GM19455 (cell line): ENCODE results near the gene THOC5.
"Not testable (repeated sequence)": the region's sequence is repeated elsewhere in the genome, so short reads cannot be mapped to it uniquely, and the experiment has no call there.

Experiments
- ATAC-seq: cut with Tn5 transposase; IDR thresholded peaks from one replicate; pipeline ENCODE4 v1.9.1; 2021; ENCODE audit not compliant: unreplicated experiment

THOC5 gene

DNA sequence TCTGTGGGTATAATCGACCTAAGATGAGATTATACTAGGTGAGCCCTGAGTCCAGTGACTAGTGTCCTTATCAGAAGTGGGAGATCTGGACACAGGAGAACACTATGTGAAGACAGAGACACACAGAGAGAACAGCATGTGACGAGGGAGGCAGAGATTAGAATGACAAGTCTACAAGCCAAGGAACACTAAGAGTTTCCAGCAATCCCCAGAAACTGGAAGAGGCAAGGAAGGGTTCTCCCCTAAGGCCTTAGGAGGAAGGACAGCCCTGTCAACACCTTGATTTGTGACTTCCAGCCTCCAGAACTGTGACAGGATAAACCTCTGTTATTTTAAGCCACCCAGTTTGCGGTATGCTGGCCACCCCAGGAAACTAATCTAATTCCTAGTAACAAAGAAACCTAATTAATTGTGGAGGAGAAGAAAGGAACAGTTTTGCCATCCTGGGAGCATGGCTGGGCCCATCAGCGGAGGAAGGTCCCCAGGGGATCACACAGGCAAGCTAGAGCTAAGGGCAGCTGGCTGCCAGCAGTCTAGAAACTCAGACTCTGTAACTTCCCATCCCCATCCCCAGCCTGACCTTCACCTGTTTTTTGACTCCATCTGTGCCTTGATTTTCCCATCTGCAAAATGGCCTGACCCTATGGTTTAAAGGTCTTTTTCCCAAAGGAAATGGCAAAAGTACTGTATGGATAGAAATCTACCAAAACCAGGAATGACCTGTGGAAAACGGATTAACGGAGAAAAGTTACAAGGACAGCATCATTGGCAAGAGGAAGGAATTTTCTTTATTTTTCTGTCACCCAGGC, 10.3 kb upstream of the THOC5 start:
- no peak for ATAC-seq

GRCh38 chr22:29559853-29560252, 6.3 kb upstream of the THOC5 start:
- ATAC-seq: no peak

GRCh38 chr22:29559030-29559429, 5.5 kb upstream of the THOC5 start:
- ATAC-seq: no peak

DNA sequence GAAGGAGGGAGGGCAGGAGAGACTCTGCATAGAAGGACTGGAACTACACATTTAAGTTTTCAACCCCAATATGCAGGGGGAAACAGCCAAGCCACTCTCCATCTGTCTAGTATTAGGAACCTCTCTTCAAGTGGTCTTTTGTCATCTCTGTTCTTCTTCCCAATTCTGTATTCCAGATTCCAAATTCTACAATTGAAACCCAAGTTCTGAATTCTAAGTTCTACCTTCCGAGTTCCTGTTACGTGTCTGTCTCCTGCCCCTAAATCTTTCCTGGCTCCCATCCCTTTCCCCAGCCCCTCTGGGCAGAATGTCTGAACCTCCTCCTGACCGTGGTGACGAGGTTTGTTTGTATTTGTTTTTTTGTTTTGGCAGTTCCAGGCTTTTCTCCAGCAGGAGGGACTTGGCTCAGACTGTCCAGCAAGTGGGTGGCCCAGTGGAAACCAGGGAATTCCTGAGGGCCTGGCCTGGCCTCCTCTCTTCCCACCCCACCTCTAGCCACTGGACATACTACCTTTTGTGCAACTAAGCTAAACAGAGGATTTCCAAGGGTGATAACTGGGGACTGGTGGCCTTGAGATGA, 1.6 kb upstream of the THOC5 start:
- no peak for ATAC-seq

GRCh38 chr22:29552357-29552756, 1.2 kb downstream of the THOC5 start:
- not testable (repeated sequence) for ATAC-seq

GRCh38 chr22:29550005-29550404, 3.6 kb downstream of the THOC5 start:
- ATAC-seq: no peak

GRCh38 chr22:29545045-29545444, 8.5 kb downstream of the THOC5 start:
- ATAC-seq: not testable (repeated sequence)

GRCh38 chr22:29541845-29542244, 11.7 kb downstream of the THOC5 start:
- no peak for ATAC-seq

GRCh38 chr22:29539105-29539504, 14.5 kb downstream of the THOC5 start:
- ATAC-seq: no peak

- no peak for ATAC-seq
These were observed 17.1 kb downstream of the THOC5 start for GRCh38 chr22:29536411-29536810.

DNA sequence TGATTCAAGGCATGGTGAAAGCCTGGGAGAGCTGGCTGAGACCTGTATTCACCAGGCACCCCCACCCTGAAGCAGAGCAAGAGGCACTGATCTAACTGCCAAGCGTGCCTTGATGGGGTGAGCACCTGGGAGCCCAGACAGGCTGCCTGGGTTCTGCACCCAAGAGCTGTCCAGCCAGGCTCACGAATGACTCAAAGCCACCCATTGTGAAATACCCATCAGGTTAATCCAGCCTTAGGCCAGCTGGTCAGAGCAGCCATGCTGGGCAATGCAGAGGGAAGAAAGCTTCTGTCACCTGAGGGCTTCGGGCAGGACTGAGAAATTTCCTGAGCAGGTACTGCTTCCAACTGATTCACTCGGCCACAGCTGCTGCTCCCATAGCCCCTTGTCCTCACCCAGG, 22.1 kb downstream of the THOC5 start:
- ATAC-seq: no peak

DNA sequence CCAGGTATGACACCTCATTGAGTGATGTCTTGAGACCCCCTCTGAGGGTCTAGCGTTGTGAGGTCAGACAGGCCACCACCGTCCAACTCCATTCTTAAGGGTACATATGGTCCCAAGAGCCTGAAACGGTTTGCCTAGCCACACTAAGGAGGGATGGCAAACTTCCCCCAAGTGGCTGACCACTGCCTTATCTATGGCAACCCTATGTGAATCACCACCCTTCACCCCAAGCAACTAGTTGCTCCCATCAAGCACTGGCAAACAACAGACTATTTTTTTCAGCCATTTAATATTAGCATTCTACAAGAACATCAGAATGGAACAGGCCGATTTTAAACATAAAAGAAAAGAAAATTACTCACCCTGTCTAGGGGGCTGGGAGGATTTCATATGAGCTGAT, 22.8 kb downstream of the THOC5 start:
- no peak for ATAC-seq

DNA sequence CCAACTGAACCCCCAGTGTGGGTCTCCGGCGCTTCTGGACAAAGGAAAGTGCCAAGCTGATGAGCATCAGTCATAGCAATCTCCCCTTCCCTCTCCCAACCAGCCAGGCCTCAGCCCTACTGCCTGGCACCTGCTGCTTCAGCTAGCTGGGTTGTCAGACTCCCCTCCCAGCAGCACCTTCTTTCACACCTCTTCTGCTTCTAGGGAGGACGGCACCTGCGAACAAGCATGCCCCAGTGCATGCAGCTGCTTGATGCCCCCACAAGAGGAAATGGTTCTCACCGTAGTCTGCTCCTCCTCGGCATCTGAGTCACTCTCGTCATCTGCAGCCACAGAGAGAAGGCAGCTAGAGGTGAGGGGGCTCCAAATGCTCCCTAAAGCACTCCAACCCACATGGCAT, 25.4 kb downstream of the THOC5 start:
- no peak for ATAC-seq

GRCh38 chr22:29524442-29525191, 28.9 kb downstream of the THOC5 start:
- ATAC-seq: no peak

DNA sequence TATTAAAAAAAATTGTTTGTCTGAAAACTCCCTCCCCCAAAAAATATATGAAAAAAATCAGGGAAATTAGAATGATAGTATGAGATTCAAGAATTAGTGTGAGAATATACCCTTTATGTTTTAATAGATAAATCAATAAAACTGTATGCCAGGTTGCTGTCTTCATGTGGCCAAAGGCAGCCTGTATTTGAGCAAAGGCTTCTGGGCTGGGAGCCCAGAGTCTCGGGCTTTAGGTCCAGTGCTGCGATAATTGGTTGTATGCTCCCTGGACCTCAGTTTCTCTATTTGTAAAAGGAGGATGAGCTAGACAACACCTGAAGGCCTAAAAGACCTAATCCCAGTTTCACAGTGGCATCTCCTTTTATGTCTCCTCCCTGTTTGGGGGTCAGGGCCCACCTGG, 29.8 kb downstream of the THOC5 start:
- no peak for ATAC-seq

DNA sequence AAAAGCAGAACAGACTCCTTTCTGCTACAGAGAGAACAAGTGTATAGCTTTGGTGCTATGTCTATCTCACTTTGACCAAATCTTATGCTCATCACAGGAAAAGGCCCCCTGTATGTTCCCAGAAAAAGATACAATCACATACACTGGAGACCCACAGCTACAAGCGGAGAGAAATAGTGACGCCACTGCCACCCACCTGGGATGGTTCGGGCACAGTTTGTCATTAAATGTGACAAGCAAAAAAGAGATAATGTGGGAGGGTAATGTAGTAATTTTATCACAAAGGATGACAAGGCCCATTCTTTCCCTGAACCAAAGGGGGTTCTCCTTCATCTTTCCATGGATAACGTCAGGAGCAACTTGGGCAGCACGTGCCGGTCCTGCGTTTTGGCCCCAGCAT, 32.0 kb downstream of the THOC5 start:
- no peak for ATAC-seq

- no peak for ATAC-seq
These were observed 32.7 kb downstream of the THOC5 start for GRCh38 chr22:29520851-29521250.

- no peak for ATAC-seq
These were observed 33.6 kb downstream of the THOC5 start for GRCh38 chr22:29519996-29520395.

DNA sequence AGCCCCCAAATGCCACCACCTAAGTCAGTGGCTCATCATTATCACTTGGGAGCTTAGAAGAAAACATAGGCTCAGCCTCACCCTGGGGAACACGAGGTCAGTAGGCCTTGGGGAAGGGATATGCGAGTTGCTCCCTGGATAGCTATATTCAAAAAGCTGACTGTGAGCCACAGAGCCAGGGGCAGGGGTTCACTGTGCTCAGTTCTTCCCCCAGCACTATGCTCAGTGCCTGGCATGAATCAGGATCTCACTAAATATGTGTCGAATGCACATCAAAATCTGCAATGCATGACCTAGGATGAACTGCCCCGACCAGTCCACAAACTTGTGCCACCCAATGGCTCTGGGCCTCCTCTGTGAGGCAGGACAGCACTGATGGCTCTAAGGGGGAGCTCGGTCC, 35.1 kb downstream of the THOC5 start:
- ATAC-seq: no peak

DNA sequence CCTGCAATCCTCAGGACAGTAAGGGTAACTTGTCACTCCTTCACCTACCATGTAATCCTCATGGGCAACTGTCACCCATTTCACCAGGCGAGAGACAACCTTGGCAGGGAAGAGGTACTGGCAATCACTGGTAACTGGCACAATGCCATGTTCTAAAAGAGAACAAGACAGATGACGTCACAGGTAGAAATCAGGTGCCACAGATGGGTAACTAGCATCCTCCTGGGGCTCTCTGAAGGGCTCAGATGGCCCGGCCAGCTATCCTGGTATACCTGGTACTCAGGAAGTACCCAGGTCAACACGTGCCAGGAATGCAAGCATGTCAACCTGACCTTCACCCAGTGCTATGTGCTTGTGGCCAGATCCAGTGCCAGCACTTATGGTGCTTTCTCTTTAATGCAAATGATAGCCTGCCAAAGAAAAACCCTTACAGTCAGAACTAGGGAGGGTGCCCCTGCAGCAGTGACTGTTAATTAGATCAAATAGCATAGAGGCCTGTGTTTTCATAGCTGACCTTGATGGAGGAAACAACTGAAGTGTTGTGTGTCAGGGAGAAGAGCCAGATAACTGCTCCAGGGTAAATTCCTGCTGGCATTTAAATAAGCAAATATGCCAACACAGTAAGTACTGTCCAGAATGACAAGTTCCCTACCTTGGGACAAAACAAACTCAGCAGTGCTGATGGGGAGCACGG, 36.2 kb downstream of the THOC5 start:
- no peak for ATAC-seq

DNA sequence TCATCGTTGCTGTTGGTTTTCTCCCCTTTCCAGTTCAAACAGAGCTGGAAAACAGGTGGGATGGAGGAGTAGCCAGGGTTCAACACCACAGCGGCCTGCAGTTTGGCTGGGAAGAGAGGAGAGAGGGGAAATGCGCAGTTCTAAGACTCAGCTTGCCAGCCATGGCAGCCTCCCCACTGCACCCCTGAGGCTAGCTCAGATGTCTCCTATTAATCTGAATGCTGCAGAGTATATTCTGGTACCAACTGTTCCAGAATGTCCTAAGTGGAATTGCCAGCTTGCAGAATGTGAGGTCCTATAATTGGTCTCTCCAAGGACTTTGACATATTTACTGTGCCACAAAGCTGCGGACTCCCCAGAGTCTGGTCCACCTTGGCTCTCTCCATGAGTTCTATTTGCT, 41.5 kb downstream of the THOC5 start:
- ATAC-seq: no peak
